Activated CD4-positive, alpha-beta T cell treated with anti-CD3 and anti-CD28 coated beads, Interleukin-2, amount 10 ng/mL, durations not matched to agents 7 days and 5 days (primary cell): ENCODE measurements around the gene BMX. TPM values are rescaled to one million over a fixed set of nuclear protein-coding genes. Genes with fewer than 3 reads are reported as not detected.
A peak's percentile ranks its signal among the peaks of the same experiment; 100 is the strongest.

Experiments
- CTCF ChIA-PET: fragments of 350-600 bp; sonication (Branson Sonifier 250); formaldehyde crosslinking; loops from one replicate; lab custom pipeline; 2021; ENCODE audit warnings: antibody characterized with exemption; lab: Charles Lee
- POLR2A ChIA-PET: fragments of 350-600 bp; sonication (Branson Sonifier 250); formaldehyde crosslinking; loops from one replicate; lab custom pipeline; 2021; ENCODE audit warnings: antibody characterized with exemption; lab: Charles Lee
- DNase-seq: peaks from one replicate; pipeline ENCODE4 v3.0.0-alpha.2; 2020
- H3K27ac Mint-ChIP-seq: one replicate; pipeline ENCODE4 v1.8.0; 2021; ENCODE audit warnings: mild to moderate bottlenecking, moderate library complexity, mixed read lengths
- H3K27me3 Mint-ChIP-seq: one replicate; pipeline ENCODE4 v1.8.0; 2021; ENCODE audit warnings: mixed read lengths
- H3K36me3 Mint-ChIP-seq: one replicate; pipeline ENCODE4 v1.8.0; 2021; ENCODE audit warnings: low read depth, mixed read lengths
- H3K4me1 Mint-ChIP-seq: one replicate; pipeline ENCODE4 v1.8.0; 2021; ENCODE audit warnings: mixed read lengths
- H3K4me3 Mint-ChIP-seq: one replicate; pipeline ENCODE4 v1.8.0; 2021; ENCODE audit warnings: mild to moderate bottlenecking, moderate library complexity, mixed read lengths
- H3K9me3 Mint-ChIP-seq: one replicate; pipeline ENCODE4 v1.8.0; 2021; ENCODE audit warnings: mixed read lengths
- total RNA-seq, 2 experiments: library from RNA; stranded (reverse); gene quantifications; one replicate each; pipeline ENCODE4 v1.2.3, GENCODE V29; 2021

Gene BMX
- not detected for total RNA-seq

DNA sequence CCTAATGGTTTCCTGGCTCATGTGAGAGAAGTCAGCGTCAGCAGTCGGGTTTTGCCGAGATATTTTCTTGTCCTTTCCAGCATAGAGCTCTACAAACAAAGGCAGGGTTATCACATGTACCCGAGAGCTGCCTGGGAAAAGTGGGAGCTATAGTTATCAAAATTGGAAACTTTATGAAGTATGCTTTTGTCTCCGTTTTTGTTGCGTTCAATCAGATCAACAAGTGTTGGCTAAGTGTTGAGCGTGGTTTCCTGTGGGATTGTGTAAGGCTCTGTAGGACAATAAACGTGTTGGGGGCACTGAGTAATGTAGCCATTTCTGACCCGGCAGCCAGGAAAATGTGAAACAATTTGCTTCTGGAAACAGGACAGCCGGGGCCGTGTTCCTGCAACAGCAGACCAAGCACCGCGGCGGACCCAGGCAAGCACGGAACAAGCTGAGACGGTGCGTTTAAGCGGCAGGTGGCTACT, at the start of gene BMX:
Gene BMX (plus strand): TSS at position 311 of the 470 bp plus-strand sequence. CDS start 7,547 bp downstream, outside the sequence.
- H3K4me3 Mint-ChIP-seq, result no peak within 1 kb of the TSS

DNA sequence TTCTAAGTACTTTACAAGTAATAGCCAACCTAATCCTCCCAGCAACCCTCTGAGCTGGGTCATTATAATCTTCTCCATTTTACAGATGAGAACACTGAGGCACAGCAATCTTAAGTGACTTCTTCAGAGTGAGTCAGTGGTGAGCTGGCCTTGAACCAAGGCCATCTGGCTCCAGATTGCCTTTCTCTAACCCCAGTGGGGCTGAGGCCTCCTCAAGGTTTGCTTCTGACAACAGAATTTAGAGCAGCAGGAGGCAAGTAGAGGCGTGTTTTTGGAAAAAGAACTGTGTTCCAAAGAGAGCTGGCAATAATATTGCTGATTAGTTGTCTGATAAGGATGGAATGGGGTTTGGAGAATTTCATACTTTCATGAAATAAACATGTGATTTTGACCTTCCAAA, 48.7 kb upstream of the BMX start:
- ChIA-PET POLR2A (no interaction called here), CTCF (interaction anchor here (0.7 kb wide), 1 partner anchor 21 kb away, joined by 3 read pairs; no protein-coding TSS in a partner anchor)
- Mint-ChIP-seq H3K4me1 (no peaks in the 10 kb centered on the region), H3K27ac (no peak overlapping the region), H3K36me3 (no peaks in the 10 kb centered on the region), H3K9me3 (no peaks in the 10 kb centered on the region), H3K4me3 (no peak overlapping the region), H3K27me3 (no peaks in the 10 kb centered on the region)
- no peak for DNase-seq

More for the DNA sequence above, at the start of gene BMX:
- no peaks in the 10 kb centered on the region for H3K9me3 Mint-ChIP-seq
- CTCF ChIA-PET, result no interaction called here
- POLR2A ChIA-PET, result no interaction called here
- no peak within 1 kb of the TSS for H3K27ac Mint-ChIP-seq
- H3K4me1 Mint-ChIP-seq, result no peaks in the 10 kb centered on the region
- H3K36me3 Mint-ChIP-seq, result no peaks in the 10 kb centered on the region
- H3K27me3 Mint-ChIP-seq, result peaks cover 15% of the 10 kb centered on the region
- no peak for DNase-seq

- POLR2A ChIA-PET, result no interaction called here
- H3K4me1 Mint-ChIP-seq, result no peaks in the 10 kb centered on the region
- CTCF ChIA-PET, result no interaction called here
- peaks cover 8% of the 10 kb centered on the region for H3K27me3 Mint-ChIP-seq
- H3K36me3 Mint-ChIP-seq, result no peaks in the 10 kb centered on the region
- no peak overlapping the region for H3K27ac Mint-ChIP-seq
- no peak for DNase-seq
- no peaks in the 10 kb centered on the region for H3K9me3 Mint-ChIP-seq
- no peak overlapping the region for H3K4me3 Mint-ChIP-seq
Measured at GRCh38 chrX:15464704-15465103, 35.9 kb upstream of the BMX start.

GRCh38 chrX:15465347-15465746, 35.3 kb upstream of the BMX start:
- H3K9me3 Mint-ChIP-seq, result no peaks in the 10 kb centered on the region
- no peak overlapping the region for H3K27ac Mint-ChIP-seq
- ChIA-PET CTCF (no interaction called here), POLR2A (no interaction called here)
- no peaks in the 10 kb centered on the region for H3K36me3 Mint-ChIP-seq
- no peak for DNase-seq
- peaks cover 5% of the 10 kb centered on the region for H3K27me3 Mint-ChIP-seq
- H3K4me1 Mint-ChIP-seq, result no peaks in the 10 kb centered on the region
- no peak overlapping the region for H3K4me3 Mint-ChIP-seq

DNA sequence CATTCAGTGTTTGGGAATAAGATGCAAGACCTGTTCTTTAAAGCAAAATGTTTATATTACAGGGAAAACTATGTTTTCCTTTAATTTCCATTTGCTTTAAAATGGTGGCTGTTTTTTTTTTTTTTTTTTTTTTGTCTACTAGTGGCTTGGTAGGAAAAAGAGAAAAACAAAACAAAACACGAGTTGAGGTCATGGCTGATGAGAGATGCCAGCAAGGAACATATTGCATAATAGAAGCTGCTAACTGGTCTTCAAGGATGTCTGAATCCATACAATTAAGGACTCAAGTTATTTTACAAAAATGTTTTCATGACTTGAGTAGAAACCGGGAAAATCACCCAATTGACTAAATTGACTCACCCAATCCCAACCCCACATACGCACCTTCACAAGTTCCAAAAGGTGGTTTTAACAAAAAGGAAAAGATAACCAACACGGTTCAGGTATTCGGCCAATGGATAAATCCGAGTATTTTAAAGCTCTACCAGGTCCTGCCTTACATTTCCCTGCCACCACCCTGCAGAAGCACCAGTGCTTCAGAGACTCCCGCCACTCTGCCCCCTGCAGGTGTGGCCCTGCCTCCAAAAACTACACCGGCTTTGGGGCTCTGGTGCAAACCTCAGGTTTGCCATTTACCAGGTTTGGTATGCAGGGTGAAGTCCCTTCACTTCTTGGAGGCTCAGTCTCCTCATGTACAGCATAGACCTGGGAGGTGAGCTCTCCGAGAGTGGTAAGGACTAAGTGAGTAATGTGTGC, 34.5 kb upstream of the BMX start:
- no peaks in the 10 kb centered on the region for H3K4me1 Mint-ChIP-seq
- H3K27ac Mint-ChIP-seq, result no peak overlapping the region
- ChIA-PET CTCF (interaction anchor here (0.5 to 0.9 kb wide), 2 partner anchors 10 to 1211 kb away, joined by 3 to 4 read pairs; no protein-coding TSS in a partner anchor), POLR2A (no interaction called here)
- peaks cover 5% of the 10 kb centered on the region for H3K27me3 Mint-ChIP-seq
- DNase-seq, result no peak
- H3K9me3 Mint-ChIP-seq, result no peaks in the 10 kb centered on the region
- no peak overlapping the region for H3K4me3 Mint-ChIP-seq
- no peaks in the 10 kb centered on the region for H3K36me3 Mint-ChIP-seq

DNA sequence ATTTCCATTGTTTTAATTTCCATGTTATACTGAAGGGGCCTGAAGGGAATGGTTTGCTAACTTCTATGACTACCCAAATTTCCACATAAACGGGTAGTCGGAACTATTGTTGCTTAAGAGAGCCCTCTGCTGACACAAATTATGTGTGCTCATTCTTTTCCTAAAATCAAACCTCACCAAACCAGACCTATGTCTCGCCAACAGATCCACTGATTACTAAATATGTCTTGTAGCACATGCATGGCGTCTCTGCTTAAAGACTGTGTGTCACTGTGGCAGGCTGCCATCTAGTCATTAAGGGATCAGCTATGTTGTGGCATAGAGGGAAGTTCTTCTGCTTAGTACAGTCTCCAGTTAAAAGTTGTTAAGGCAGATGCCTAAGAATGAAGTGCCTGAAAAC, 32.6 kb upstream of the BMX start:
- no peak for DNase-seq
- no peaks in the 10 kb centered on the region for H3K36me3 Mint-ChIP-seq

DNA sequence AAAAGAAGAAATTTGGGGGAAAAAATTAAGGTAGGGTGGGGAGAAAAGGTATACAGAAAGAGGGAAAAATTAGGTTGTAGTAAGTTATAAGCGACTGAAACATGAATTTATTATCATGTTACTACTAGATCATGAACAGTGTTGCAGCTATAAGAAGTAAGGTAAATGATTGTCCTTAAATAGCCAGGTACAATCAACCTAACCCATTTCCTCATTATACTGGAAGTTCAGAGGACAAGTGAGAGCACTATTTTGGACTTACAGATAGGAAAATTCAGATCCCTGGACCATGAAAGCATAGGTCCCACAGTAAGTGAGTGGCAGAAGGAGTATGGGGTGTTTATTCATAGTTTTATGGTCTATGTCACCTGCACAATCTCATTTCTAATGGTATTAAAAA, 31.0 kb upstream of the BMX start:
- Mint-ChIP-seq H3K9me3 (no peaks in the 10 kb centered on the region), H3K36me3 (no peaks in the 10 kb centered on the region), H3K27me3 (peaks cover 2% of the 10 kb centered on the region), H3K4me1 (no peaks in the 10 kb centered on the region), H3K4me3 (no peak overlapping the region), H3K27ac (no peak overlapping the region)
- POLR2A ChIA-PET, result no interaction called here
- no peak for DNase-seq
- CTCF ChIA-PET, result no interaction called here

More for the DNA sequence above, 32.6 kb upstream of the BMX start:
- Mint-ChIP-seq H3K27me3 (peaks cover 5% of the 10 kb centered on the region), H3K4me1 (no peaks in the 10 kb centered on the region), H3K27ac (no peak overlapping the region), H3K9me3 (no peaks in the 10 kb centered on the region), H3K4me3 (no peak overlapping the region)
- POLR2A ChIA-PET, result no interaction called here
- CTCF ChIA-PET, result interaction anchor here (0.6 kb wide), 1 partner anchor 97 kb away, joined by 3 read pairs; no protein-coding TSS in a partner anchor

GRCh38 chrX:15471028-15471427, 29.6 kb upstream of the BMX start:
- Mint-ChIP-seq H3K4me3 (no peak overlapping the region), H3K36me3 (no peaks in the 10 kb centered on the region), H3K27ac (no peak overlapping the region), H3K4me1 (no peaks in the 10 kb centered on the region), H3K9me3 (no peaks in the 10 kb centered on the region), H3K27me3 (no peaks in the 10 kb centered on the region)
- POLR2A ChIA-PET, result no interaction called here
- CTCF ChIA-PET, result interaction anchor here (0.6 kb wide), 2 partner anchors 10 to 1222 kb away, joined by 3 to 6 read pairs; no protein-coding TSS in a partner anchor
- DNase-seq, result peak; percentile 57

GRCh38 chrX:15472531-15472930, 28.1 kb upstream of the BMX start:
- CTCF ChIA-PET, result interaction anchor here (0.6 kb wide), 1 partner anchor 21 kb away, joined by 3 read pairs; no protein-coding TSS in a partner anchor

DNA sequence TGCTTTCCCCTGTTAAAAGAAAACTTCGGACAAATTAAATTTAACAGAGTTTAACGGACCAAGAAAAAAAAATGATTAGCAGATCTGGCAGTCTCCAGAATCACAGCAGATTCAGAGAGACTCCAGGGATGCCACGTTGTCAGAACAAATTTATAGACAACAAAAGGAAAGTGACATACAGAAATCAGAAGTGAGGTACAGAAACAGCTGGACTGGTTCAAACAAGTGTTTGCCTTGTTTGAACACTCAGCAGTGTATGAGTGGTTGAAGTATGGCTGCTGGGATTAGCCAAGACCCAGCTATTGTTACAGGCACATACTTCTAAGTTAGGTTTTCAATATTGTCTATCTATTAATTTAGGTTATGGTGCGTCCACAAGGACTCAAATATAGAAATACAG, 26.6 kb upstream of the BMX start:
- CTCF ChIA-PET, result no interaction called here
- POLR2A ChIA-PET, result no interaction called here
- DNase-seq, result no peak
- Mint-ChIP-seq H3K4me1 (no peaks in the 10 kb centered on the region), H3K27me3 (no peaks in the 10 kb centered on the region), H3K27ac (no peak overlapping the region), H3K9me3 (no peaks in the 10 kb centered on the region), H3K4me3 (no peak overlapping the region), H3K36me3 (no peaks in the 10 kb centered on the region)

More at GRCh38 chrX:15472531-15472930, 28.1 kb upstream of the BMX start:
- Mint-ChIP-seq H3K27me3 (no peaks in the 10 kb centered on the region), H3K4me3 (no peak overlapping the region), H3K9me3 (no peaks in the 10 kb centered on the region), H3K36me3 (no peaks in the 10 kb centered on the region), H3K4me1 (no peaks in the 10 kb centered on the region), H3K27ac (no peak overlapping the region)
- POLR2A ChIA-PET, result no interaction called here
- no peak for DNase-seq

GRCh38 chrX:15475021-15475420, 25.6 kb upstream of the BMX start:
- H3K36me3 Mint-ChIP-seq, result no peaks in the 10 kb centered on the region
- no peak for DNase-seq
- no peak overlapping the region for H3K4me3 Mint-ChIP-seq
- H3K9me3 Mint-ChIP-seq, result no peaks in the 10 kb centered on the region
- no peak overlapping the region for H3K27ac Mint-ChIP-seq
- no peaks in the 10 kb centered on the region for H3K4me1 Mint-ChIP-seq
- no peaks in the 10 kb centered on the region for H3K27me3 Mint-ChIP-seq
- ChIA-PET POLR2A (no interaction called here), CTCF (interaction anchor here (0.6 kb wide), 1 partner anchor 1231 kb away, joined by 3 read pairs; no protein-coding TSS in a partner anchor)

DNA sequence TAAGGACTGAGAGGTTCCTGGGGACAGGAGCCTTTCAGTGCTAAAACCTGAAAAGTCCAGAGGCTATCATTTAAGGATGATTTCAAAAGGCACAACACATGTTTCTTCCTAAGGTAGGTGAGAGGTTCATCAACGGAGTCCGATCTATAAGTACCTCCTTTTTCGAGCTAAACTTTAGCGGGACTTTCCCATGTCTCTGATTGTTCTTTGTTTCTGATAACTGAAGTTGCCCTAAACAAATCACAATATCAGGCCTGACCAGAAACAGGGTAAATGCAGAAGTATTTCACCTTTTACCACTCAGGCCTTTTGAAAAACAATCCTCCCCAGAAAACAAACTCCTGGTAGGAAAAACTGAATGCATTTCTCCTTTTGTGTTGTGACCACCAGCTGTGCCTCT, 25.1 kb upstream of the BMX start:
- ChIA-PET CTCF (no interaction called here), POLR2A (interaction anchor here (0.5 kb wide), 1 partner anchor 192 kb away, joined by 3 read pairs; no protein-coding TSS in a partner anchor)
- H3K4me1 Mint-ChIP-seq, result no peaks in the 10 kb centered on the region
- no peak overlapping the region for H3K4me3 Mint-ChIP-seq
- DNase-seq, result no peak
- no peaks in the 10 kb centered on the region for H3K27me3 Mint-ChIP-seq
- no peaks in the 10 kb centered on the region for H3K36me3 Mint-ChIP-seq
- H3K27ac Mint-ChIP-seq, result no peak overlapping the region
- no peaks in the 10 kb centered on the region for H3K9me3 Mint-ChIP-seq

- Mint-ChIP-seq H3K4me3 (no peak overlapping the region), H3K27me3 (no peaks in the 10 kb centered on the region), H3K9me3 (no peaks in the 10 kb centered on the region), H3K27ac (no peak overlapping the region), H3K4me1 (no peaks in the 10 kb centered on the region), H3K36me3 (no peaks in the 10 kb centered on the region)
- no peak for DNase-seq
- CTCF ChIA-PET, result no interaction called here
- POLR2A ChIA-PET, result no interaction called here
Measured at GRCh38 chrX:15483891-15484290, 16.7 kb upstream of the BMX start.
